ENCODE results near the gene CYP2W1.

CYP2W1 gene

DNA sequence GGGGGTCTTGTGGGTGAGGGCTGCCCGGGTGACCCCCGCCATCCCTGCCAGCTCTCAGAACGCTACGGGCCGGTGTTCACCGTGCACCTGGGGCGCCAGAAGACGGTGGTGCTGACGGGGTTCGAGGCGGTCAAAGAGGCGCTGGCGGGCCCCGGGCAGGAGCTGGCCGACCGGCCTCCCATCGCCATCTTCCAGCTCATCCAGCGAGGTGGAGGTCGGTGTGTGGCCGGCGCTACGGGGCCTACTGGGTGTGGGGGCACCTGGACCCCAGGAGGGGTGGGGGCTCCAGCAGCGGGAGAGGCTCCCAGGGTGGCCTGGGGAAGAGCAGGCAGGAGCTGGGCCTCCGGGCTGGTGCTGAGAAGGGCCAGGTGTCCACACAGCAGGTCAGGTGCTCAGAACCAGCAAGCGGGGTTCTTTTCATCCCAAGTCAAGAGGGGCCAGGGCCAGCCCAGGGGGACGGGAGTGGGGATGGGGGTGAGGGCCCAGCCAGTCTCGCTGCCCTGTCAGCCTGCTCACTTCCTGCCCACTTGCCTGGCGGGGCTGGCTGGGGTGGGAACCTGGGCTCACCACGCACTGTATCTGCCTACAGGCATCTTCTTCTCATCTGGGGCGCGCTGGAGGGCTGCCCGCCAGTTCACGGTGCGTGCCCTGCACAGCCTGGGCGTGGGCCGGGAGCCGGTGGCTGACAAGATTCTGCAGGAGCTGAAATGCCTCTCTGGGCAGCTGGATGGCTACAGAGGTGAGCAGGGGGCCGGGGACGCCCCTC lies 1.6 kb downstream of the CYP2W1 start:
- no peak for DNase-seq

DNA sequence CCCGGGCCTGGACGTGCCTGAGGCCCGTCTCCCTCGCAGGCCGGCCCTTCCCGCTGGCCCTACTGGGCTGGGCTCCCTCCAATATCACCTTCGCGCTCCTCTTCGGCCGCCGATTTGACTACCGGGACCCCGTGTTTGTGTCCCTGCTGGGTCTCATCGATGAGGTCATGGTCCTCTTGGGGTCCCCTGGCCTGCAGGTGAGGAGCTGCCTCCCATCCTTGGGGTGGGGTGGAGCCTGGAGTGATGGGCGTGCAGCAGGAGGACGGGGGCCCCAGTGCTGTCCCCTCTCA lies 2.1 kb downstream of the CYP2W1 start:
- DNase-seq = no peak

GRCh38 chr7:985915-986741 lies 3.1 kb downstream of the CYP2W1 start:
- DNase-seq = no peak

GRCh38 chr7:986766-987751 lies 4.1 kb downstream of the CYP2W1 start:
- no peak for DNase-seq

GRCh38 chr7:987909-988308 lies 4.9 kb downstream of the CYP2W1 start:
- DNase-seq = no peak

GRCh38 chr7:988426-988911 lies 5.5 kb downstream of the CYP2W1 start:
- no peak for DNase-seq

DNA sequence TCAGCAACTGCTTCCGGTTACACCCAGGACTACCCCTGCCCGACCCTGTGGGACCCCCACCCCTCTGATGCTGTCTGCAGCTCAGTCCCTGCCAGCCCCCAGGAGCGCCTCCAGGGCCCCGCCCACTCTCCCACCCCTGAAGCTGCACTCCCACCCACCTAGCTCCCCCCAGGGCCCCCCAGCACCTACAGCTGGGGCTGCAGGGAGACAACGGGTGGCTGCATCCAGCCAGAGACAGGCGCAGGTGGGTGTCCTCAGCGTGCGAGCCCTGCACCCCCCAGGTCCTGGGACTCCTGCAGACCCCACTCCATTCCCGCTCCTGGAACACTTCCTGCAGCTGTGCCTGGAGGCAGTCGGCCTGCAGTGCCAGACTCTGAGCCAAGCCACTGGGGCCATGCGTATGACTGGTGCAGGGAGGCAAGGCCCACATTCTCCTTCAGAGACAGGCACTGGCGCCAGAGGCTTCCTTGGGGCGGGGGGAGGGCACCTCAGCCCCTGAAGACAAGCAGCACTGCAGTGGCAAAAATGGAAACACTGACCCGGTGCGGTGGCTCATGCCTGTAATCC lies 6.1 kb downstream of the CYP2W1 start:
- no peak for DNase-seq

GRCh38 chr7:990352-990932 lies 7.5 kb downstream of the CYP2W1 start:
- DNase-seq = no peak

GRCh38 chr7:990933-991728 lies 8.2 kb downstream of the CYP2W1 start:
- DNase-seq = no peak

GRCh38 chr7:991729-992656 lies 9.0 kb downstream of the CYP2W1 start:
- DNase-seq = no peak

DNA sequence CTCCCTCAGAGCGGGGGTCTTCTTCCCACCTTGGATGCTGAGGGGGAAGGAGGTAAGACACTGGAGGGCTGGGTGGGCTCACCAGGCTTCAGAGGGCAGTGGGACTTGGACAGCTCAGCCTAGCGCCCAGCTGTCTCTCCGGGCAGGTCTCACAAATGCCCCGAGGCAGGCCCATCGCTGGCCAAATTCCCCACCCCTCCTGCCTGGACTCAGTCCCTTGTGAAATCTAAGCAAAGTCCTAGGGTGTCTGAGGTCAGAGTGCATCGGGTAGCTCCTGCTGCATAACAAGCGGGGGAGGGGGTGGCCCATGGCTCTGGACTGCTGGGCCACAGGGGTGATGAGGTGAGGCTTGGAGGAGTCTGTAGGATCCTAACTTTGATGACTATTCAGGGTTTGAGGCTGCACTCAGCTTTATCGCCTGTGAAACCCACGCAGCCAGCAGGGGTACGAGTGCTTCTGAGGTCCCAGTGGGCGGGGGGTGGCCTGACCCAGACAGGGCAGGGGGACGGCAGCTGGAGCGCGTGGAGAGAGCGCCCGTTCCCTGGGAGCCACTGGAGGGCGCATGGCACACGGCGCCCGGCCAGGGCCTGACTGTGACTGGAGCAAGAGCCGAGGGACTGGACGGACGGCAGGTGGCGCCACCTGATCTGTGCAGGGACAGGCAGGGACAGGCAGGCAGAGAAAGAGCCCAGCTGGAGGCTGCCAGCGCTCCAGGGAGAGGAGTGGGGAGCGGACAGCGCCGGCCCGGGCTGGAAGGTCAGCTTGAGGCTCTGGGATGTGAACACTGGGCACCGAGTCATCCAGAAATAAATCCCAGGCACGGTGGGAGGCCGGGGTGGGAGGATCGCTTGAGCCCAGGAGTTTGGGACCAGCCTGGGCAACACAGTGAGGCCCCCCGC lies 10.0 kb downstream of the CYP2W1 start:
- peak; percentile 92 for DNase-seq

- no peak for DNase-seq
Measured at GRCh38 chr7:994592-995308, 11.8 kb downstream of the CYP2W1 start.

- no peak for DNase-seq
Measured at GRCh38 chr7:995571-995970, 12.6 kb downstream of the CYP2W1 start.

GRCh38 chr7:996079-996872 lies 13.3 kb downstream of the CYP2W1 start:
- no peak for DNase-seq

GRCh38 chr7:997404-998395 lies 14.7 kb downstream of the CYP2W1 start:
- no peak for DNase-seq

DNA sequence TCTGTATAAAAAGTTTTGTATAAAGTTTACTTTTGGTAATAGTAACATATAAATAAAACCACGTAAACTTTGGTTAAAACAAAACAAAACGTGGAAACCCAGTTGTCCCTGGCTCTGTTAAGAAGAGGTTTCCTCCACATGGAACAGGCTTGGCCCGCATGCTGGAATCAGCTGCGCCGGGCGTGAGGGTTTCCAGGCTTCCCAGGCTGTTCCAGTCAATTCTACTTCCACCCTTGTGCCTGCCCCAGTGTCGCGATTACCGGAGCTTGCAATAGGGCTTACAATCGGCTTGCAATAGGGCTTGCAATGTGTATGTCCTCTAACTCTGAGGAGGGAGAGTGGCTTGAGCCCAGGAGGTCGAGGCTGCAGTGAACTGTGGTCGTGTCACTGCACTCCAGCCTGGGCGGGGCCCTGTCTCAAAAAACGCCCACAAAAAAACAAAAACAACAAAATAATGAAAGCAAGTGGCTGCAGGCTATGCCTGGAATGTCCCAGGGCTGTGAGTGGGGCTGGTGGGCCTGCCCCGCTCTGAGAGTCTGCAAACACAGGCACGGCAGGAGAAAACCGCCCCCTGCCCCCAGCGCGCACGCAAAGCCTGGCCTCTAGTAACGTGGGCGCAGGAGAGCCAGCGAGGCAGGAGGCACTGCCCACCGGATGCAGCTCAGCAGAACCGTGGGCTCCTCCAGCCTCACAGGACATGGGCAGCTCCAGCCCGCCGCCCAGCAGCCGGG lies 16.3 kb downstream of the CYP2W1 start:
- no peak for DNase-seq
